Vagina (tissue), 2 donors: ENCODE measurements around the gene ENPP6. TPM values are rescaled to one million over a fixed set of nuclear protein-coding genes. Genes with fewer than 3 reads are reported as not detected.
"Not testable (repeated sequence)": the region's sequence is repeated elsewhere in the genome, so short reads cannot be mapped to it uniquely, and the experiment has no call there.

Experiments
- DNase-seq, 2 donors: peaks; one replicate each; pipeline ENCODE4 v3.0.0-alpha.2; 2017; ENCODE audit errors: extremely low spot score in 2 of 2
- H3K27ac ChIP-seq: fragments of 200-600 bp; sonication (generic); one replicate; pipeline ENCODE4 v1.5.1; 2019
- H3K27me3 ChIP-seq: fragments of 200-600 bp; sonication (generic); one replicate; pipeline ENCODE4 v1.5.1; 2019
- H3K36me3 ChIP-seq, 2 donors: fragments of 200-600 bp; sonication (generic); one replicate each; pipeline ENCODE4 v1.5.1; 2017 to 2019
- H3K4me1 ChIP-seq: fragments of 200-600 bp; sonication (generic); one replicate; pipeline ENCODE4 v1.5.1; 2019
- H3K4me3 ChIP-seq, 2 donors: fragments of 200-600 bp; sonication (generic); 1 replicate in 1 of 2; 2 replicates in 1 of 2; pipeline ENCODE4 v1.5.1; 2016 to 2019
- H3K9me3 ChIP-seq: fragments of 200-600 bp; sonication (generic); one replicate; pipeline ENCODE4 v1.5.1; 2019
- CTCF ChIP-seq, 3 experiments: fragments of 450-650 bp in 2 of 3; fragments of 200-600 bp in 1 of 3; sonication (generic) in 1 of 3; IDR thresholded peaks; one replicate each; pipeline ENCODE4 v1.5.1; 2017 to 2019; ENCODE audit warnings: antibody characterized with exemption in 3 of 3, mild to moderate bottlenecking in 2 of 3, moderate library complexity in 2 of 3
- POLR2A ChIP-seq, 2 donors: fragments of 450-650 bp; IDR thresholded peaks; one replicate each; pipeline ENCODE4 v1.6.1; 2017; ENCODE audit warnings: antibody characterized with exemption in 2 of 2, mild to moderate bottlenecking in 2 of 2, moderate library complexity in 2 of 2
- POLR2AphosphoS5 ChIP-seq, 2 donors: sonication (generic); formaldehyde crosslinking; IDR thresholded peaks; one replicate each; pipeline ENCODE4 v1.9.0; 2017; ENCODE audit warnings: antibody characterized with exemption in 2 of 2, mild to moderate bottlenecking in 2 of 2, low read depth in 1 of 2; ENCODE audit not compliant: insufficient read depth in 1 of 2
- intact Hi-C: fragments of 100-400 bp; cut with DNase I; formaldehyde crosslinking; loops from one replicate; pipeline ENCODE4 v1.15.1; 2023
- total RNA-seq: library from RNA; depleted of rRNA; stranded (reverse); fragments of >200 nt; gene quantifications from one replicate; pipeline ENCODE4 v1.2.3, GENCODE V29; 2016

The ENPP6 gene
- total RNA-seq, 1 donor from 2014 or later = 0.98 TPM

GRCh38 chr4:184058026-184058425 is 159.6 kb downstream of the ENPP6 start:
- intact Hi-C loops = no loop called here
- DNase-seq = no peak
- H3K27ac ChIP-seq = no peak overlapping the region
- TF ChIP-seq POLR2AphosphoS5 (IDR thresholded peaks at IDR 0.05; ENCODE audit: insufficient read depth in 1 of 2, low read depth in 1 of 2) (no peak), POLR2A (IDR thresholded peaks at IDR 0.05) (no peak)
- no peaks in the 10 kb centered on the region for H3K36me3 ChIP-seq
- H3K9me3 ChIP-seq = no peaks in the 10 kb centered on the region
- no peaks in the 10 kb centered on the region for H3K27me3 ChIP-seq
- H3K4me1 ChIP-seq = no peaks in the 10 kb centered on the region
- no peak overlapping the region for H3K4me3 ChIP-seq

- H3K36me3 ChIP-seq = no peaks in the 10 kb centered on the region
- no peaks in the 10 kb centered on the region for H3K27me3 ChIP-seq
- TF ChIP-seq POLR2A (IDR thresholded peaks at IDR 0.05) = no peak
- TF ChIP-seq POLR2AphosphoS5 (IDR thresholded peaks at IDR 0.05; ENCODE audit: insufficient read depth in 1 of 2, low read depth in 1 of 2) = no peak
- no peak for TF ChIP-seq CTCF (IDR thresholded peaks at IDR 0.05)
- H3K4me1 ChIP-seq = no peaks in the 10 kb centered on the region
- no peak overlapping the region for H3K27ac ChIP-seq
- DNase-seq = no peak
- intact Hi-C loops = no loop called here
- H3K9me3 ChIP-seq = no peaks in the 10 kb centered on the region
- no peak overlapping the region for H3K4me3 ChIP-seq
Observed at GRCh38 chr4:184056877-184057276, 160.8 kb downstream of the ENPP6 start.

- no peak for DNase-seq
- Histone ChIP-seq H3K4me1 (no peaks in the 10 kb centered on the region), H3K27me3 (no peaks in the 10 kb centered on the region), H3K4me3 (no peak overlapping the region), H3K27ac (no peak overlapping the region), H3K9me3 (no peaks in the 10 kb centered on the region), H3K36me3 (no peaks in the 10 kb centered on the region)
- intact Hi-C loops = no loop called here
- TF ChIP-seq CTCF (IDR thresholded peaks at IDR 0.05) = no peak
- TF ChIP-seq POLR2A (IDR thresholded peaks at IDR 0.05) = no peak
- no peak for TF ChIP-seq POLR2AphosphoS5 (IDR thresholded peaks at IDR 0.05; ENCODE audit: insufficient read depth in 1 of 2, low read depth in 1 of 2)
Observed at GRCh38 chr4:184053434-184053833, 164.2 kb downstream of the ENPP6 start.

GRCh38 chr4:184052616-184053015 is 165.1 kb downstream of the ENPP6 start:
- Histone ChIP-seq H3K36me3 (no peaks in the 10 kb centered on the region), H3K4me1 (no peaks in the 10 kb centered on the region), H3K9me3 (no peaks in the 10 kb centered on the region), H3K27ac (no peak overlapping the region), H3K4me3 (no peak overlapping the region), H3K27me3 (no peaks in the 10 kb centered on the region)
- intact Hi-C loops = no loop called here
- TF ChIP-seq POLR2A (IDR thresholded peaks at IDR 0.05) (no peak), CTCF (IDR thresholded peaks at IDR 0.05) (no peak), POLR2AphosphoS5 (IDR thresholded peaks at IDR 0.05; ENCODE audit: insufficient read depth in 1 of 2, low read depth in 1 of 2) (no peak)
- no peak for DNase-seq

- H3K4me3 ChIP-seq, DNase-seq, H3K36me3 ChIP-seq, H3K9me3 ChIP-seq, intact Hi-C loops, H3K4me1 ChIP-seq, H3K27ac ChIP-seq, H3K27me3 ChIP-seq: not testable (repeated sequence)
Observed at GRCh38 chr4:184051262-184051661, 166.4 kb downstream of the ENPP6 start.

GRCh38 chr4:184046148-184046547 is 171.5 kb downstream of the ENPP6 start:
- no peak overlapping the region for H3K4me3 ChIP-seq
- H3K27me3 ChIP-seq = no peaks in the 10 kb centered on the region
- DNase-seq = no peak
- no peak for TF ChIP-seq CTCF (IDR thresholded peaks at IDR 0.05)
- no peak for TF ChIP-seq POLR2A (IDR thresholded peaks at IDR 0.05)
- no peak for TF ChIP-seq POLR2AphosphoS5 (IDR thresholded peaks at IDR 0.05; ENCODE audit: insufficient read depth in 1 of 2, low read depth in 1 of 2)
- intact Hi-C loops = no loop called here
- peaks cover 10% of the 10 kb centered on the region for H3K9me3 ChIP-seq
- no peak overlapping the region for H3K27ac ChIP-seq
- no peaks in the 10 kb centered on the region for H3K36me3 ChIP-seq
- no peaks in the 10 kb centered on the region for H3K4me1 ChIP-seq
